ENCODE measurements around the gene LAMTOR1. TPM values are rescaled to one million over a fixed set of nuclear protein-coding genes. Genes with fewer than 3 reads are reported as not detected.

LAMTOR1 gene
- polyA plus RNA-seq, 2 of the 4 experiments (the other 2 are of a cell fraction): 66.1 to 119 TPM

DNA sequence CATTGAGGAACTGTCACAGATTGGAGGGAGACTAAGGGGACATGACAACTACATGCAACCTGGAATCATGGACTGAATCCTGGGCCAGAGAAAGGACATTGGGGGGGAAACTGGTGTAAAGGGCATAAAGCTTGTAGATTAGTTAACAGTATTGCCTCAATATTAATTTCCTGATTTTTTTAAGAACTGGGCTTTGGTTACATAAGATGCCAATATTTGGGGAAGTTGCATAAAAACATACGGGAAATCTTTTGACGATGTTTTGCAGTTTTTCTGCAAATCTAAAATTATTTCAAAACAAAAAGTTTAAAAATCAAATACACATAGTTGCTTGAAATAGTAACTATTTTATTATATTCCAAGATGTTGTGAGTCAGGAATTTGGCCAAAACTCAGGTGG is 29.5 kb upstream of the LAMTOR1 start:
- H3K9me3 ChIP-seq: no peaks in the 10 kb centered on the region
- ChIA-PET CTCF (interaction anchor here (3.1 kb wide), 1 partner anchor 11 kb away, joined by 12 read pairs; no protein-coding TSS in a partner anchor), POLR2A (no interaction called here)
- H3K4me2 ChIP-seq: no peak overlapping the region
- FAIRE-seq: no peak
- no peaks in the 10 kb centered on the region for H3K4me1 ChIP-seq
- 84% methylated on average over 2 of the region's 2 CpGs for WGBS (ENCODE audit: missing lambda C conversion rate)
- no peak for DNase-seq (ENCODE audit: low read depth in 1 of 2, low spot score in 1 of 2)
- ATAC-seq: no peak
- no peak overlapping the region for H3K27ac ChIP-seq
- TF ChIP-seq ESRRA (IDR thresholded peaks at IDR 0.05; ENCODE audit: borderline replicate concordance, low read length) (no peak), JUN (IDR thresholded peaks at IDR 0.05) (no peak), BHLHE40 (IDR thresholded peaks at IDR 0.05; ENCODE audit: low read depth, low read length) (no peak), TP53 (CRISPR knock-in tag; IDR thresholded peaks at IDR 0.05) (no peak), KDM1A (IDR thresholded peaks at IDR 0.05; ENCODE audit: low read depth) (no peak), KDM5A (IDR thresholded peaks at IDR 0.05) (no peak), ZFP36 (IDR thresholded peaks at IDR 0.05; ENCODE audit: borderline replicate concordance, partially characterized antibody) (no peak), FOSB (CRISPR knock-in tag; IDR thresholded peaks at IDR 0.05) (no peak), HDAC2 (IDR thresholded peaks at IDR 0.05) (no peak), POLR2A (IDR thresholded peaks at IDR 0.05; ENCODE audit: low read length) (no peak), RFX5 (IDR thresholded peaks at IDR 0.05) (no peak), POLR2AphosphoS2 (conservative IDR thresholded peaks at IDR 0.05; ENCODE audit: low read length) (no peak), JUNB (IDR thresholded peaks at IDR 0.05) (no peak), NR3C1 (IDR thresholded peaks at IDR 0.05) (no peak), CBX8 (IDR thresholded peaks at IDR 0.05) (no peak), RARB (CRISPR knock-in tag; IDR thresholded peaks at IDR 0.05) (no peak), HOXA7 (CRISPR knock-in tag; IDR thresholded peaks at IDR 0.05) (no peak), PHF8 (IDR thresholded peaks at IDR 0.05; ENCODE audit: borderline replicate concordance, low read depth) (no peak)
- TF ChIP-seq, protein P1, sequence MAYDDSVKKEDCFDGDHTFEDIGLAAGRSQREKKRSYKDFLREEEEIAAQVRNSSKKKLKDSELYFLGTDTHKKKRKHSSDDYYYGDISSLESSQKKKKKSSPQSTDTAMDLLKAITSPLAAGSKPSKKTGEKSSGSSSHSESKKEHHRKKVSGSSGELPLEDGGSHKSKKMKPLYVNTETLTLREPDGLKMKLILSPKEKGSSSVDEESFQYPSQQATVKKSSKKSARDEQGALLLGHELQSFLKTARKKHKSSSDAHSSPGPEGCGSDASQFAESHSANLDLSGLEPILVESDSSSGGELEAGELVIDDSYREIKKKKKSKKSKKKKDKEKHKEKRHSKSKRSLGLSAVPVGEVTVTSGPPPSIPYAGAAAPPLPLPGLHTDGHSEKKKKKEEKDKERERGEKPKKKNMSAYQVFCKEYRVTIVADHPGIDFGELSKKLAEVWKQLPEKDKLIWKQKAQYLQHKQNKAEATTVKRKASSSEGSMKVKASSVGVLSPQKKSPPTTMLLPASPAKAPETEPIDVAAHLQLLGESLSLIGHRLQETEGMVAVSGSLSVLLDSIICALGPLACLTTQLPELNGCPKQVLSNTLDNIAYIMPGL (CRISPR knock-in tag; IDR thresholded peaks at IDR 0.05; ENCODE audit: borderline replicate concordance): no peak
- no peak overlapping the region for H3K4me3 ChIP-seq

DNA sequence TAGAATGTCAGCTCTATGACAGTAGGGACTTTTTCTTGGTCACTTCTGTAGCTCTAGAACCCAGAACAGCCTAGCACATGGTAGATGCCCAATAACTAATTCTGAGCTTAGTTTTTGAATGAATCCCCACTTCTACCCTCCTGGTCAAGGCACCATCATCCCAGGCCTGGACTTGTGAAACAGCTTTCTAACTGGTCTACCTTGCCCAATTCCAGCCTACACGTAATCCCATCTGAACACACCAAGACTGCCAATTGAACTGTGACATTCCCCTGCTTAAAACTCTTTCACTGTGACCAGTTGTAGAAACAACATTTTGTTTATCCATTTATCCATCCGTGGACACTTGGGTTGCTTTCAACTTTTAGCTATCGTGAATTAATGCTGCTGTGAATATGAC is 26.3 kb upstream of the LAMTOR1 start:
- POLR2A ChIA-PET: interaction anchor here (1.6 kb wide), 1 partner anchor 17 kb away, joined by 3 read pairs; the partner anchor contains the start of gene ANAPC15
- WGBS (ENCODE audit: missing lambda C conversion rate): 74% methylated on average over 3 of the region's 3 CpGs
- FAIRE-seq (no peak), DNase-seq (ENCODE audit: low read depth in 1 of 2, low spot score in 1 of 2) (no peak), ATAC-seq (no peak)
- no peaks in the 10 kb centered on the region for H3K9me3 ChIP-seq
- TF ChIP-seq HEYL (CRISPR knock-in tag; IDR thresholded peaks at IDR 0.05) (no peak), ZFP36 (IDR thresholded peaks at IDR 0.05; ENCODE audit: borderline replicate concordance, partially characterized antibody) (no peak), FOXS1 (CRISPR knock-in tag; IDR thresholded peaks at IDR 0.05) (no peak), MAZ (IDR thresholded peaks at IDR 0.05; ENCODE audit: borderline replicate concordance, low read depth, low read length) (no peak), CBX2 (IDR thresholded peaks at IDR 0.05; ENCODE audit: borderline replicate concordance, low read depth) (no peak), ZC3H11A (IDR thresholded peaks at IDR 0.05) (no peak), HOXB13 (CRISPR knock-in tag; IDR thresholded peaks at IDR 0.05; ENCODE audit: low read depth) (no peak), RNF2 (IDR thresholded peaks at IDR 0.05; ENCODE audit: borderline replicate concordance, low read depth) (no peak), FOSL2 (IDR thresholded peaks at IDR 0.05) (no peak), FOSL2 (CRISPR knock-in tag; IDR thresholded peaks at IDR 0.05) (no peak)
- TF ChIP-seq, protein P2, sequence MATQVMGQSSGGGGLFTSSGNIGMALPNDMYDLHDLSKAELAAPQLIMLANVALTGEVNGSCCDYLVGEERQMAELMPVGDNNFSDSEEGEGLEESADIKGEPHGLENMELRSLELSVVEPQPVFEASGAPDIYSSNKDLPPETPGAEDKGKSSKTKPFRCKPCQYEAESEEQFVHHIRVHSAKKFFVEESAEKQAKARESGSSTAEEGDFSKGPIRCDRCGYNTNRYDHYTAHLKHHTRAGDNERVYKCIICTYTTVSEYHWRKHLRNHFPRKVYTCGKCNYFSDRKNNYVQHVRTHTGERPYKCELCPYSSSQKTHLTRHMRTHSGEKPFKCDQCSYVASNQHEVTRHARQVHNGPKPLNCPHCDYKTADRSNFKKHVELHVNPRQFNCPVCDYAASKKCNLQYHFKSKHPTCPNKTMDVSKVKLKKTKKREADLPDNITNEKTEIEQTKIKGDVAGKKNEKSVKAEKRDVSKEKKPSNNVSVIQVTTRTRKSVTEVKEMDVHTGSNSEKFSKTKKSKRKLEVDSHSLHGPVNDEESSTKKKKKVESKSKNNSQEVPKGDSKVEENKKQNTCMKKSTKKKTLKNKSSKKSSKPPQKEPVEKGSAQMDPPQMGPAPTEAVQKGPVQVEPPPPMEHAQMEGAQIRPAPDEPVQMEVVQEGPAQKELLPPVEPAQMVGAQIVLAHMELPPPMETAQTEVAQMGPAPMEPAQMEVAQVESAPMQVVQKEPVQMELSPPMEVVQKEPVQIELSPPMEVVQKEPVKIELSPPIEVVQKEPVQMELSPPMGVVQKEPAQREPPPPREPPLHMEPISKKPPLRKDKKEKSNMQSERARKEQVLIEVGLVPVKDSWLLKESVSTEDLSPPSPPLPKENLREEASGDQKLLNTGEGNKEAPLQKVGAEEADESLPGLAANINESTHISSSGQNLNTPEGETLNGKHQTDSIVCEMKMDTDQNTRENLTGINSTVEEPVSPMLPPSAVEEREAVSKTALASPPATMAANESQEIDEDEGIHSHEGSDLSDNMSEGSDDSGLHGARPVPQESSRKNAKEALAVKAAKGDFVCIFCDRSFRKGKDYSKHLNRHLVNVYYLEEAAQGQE (IDR thresholded peaks at IDR 0.05): no peak
- TF ChIP-seq, protein P3, sequence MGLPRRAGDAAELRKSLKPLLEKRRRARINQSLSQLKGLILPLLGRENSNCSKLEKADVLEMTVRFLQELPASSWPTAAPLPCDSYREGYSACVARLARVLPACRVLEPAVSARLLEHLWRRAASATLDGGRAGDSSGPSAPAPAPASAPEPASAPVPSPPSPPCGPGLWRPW (IDR thresholded peaks at IDR 0.05): no peak
- TF ChIP-seq, protein P4, sequence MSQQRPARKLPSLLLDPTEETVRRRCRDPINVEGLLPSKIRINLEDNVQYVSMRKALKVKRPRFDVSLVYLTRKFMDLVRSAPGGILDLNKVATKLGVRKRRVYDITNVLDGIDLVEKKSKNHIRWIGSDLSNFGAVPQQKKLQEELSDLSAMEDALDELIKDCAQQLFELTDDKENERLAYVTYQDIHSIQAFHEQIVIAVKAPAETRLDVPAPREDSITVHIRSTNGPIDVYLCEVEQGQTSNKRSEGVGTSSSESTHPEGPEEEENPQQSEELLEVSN (IDR thresholded peaks at IDR 0.05; ENCODE audit: borderline replicate concordance, low read depth): no peak
- CTCF ChIA-PET: interaction anchor here (0.8 to 1.7 kb wide), 3 partner anchors 10 to 14 kb away, joined by 3 to 10 read pairs (median 5); no protein-coding TSS in a partner anchor
- H3K4me3 ChIP-seq: no peak overlapping the region
- no peaks in the 10 kb centered on the region for H3K4me1 ChIP-seq
- no peak overlapping the region for H3K4me2 ChIP-seq
- H3K27ac ChIP-seq: no peak overlapping the region
